Psoas muscle (tissue), 8 donors: ENCODE measurements around the gene GNA12. TPM values are rescaled to one million over a fixed set of nuclear protein-coding genes. Genes with fewer than 3 reads are reported as not detected.

Experiments used
- ATAC-seq, 4 donors: fragments of 200-7000 bp; cut with Tn5 transposase; one replicate each; pipeline ENCODE4 v1.9.1; 2020; ENCODE audit warnings: moderate library complexity in 3 of 4, mild to moderate bottlenecking in 2 of 4
- DNase-seq, 2 donors: peaks; one replicate each; pipeline ENCODE4 v3.0.0-alpha.2; 2020
- H3K27ac ChIP-seq: fragments of 200-600 bp; one replicate; pipeline ENCODE4 v1.8.0; 2022
- H3K27me3 ChIP-seq, 3 donors: fragments of 200-600 bp in 1 of 3; one replicate each; pipeline versions ENCODE4 v1.6.1 to v1.8.0; 2013 to 2022; ENCODE audit warnings: low read length in 2 of 3, mild to moderate bottlenecking in 2 of 3, moderate library complexity in 1 of 3; ENCODE audit not compliant: insufficient read depth in 3 of 3
- H3K36me3 ChIP-seq, 2 donors: fragments of 200-600 bp in 1 of 2; one replicate each; pipeline versions ENCODE4 v1.6.1 to v1.8.0; 2013 to 2022; ENCODE audit warnings: low read depth in 1 of 2, mild to moderate bottlenecking in 1 of 2, moderate library complexity in 1 of 2; ENCODE audit not compliant: insufficient read depth in 1 of 2
- H3K4me1 ChIP-seq: fragments of 200-600 bp; one replicate; pipeline ENCODE4 v1.8.0; 2022
- H3K4me3 ChIP-seq: fragments of 200-600 bp; one replicate; pipeline ENCODE4 v1.8.0; 2022; ENCODE audit warnings: mild to moderate bottlenecking
- H3K9me3 ChIP-seq: fragments of 200-600 bp; one replicate; pipeline ENCODE4 v1.8.0; 2022
- WGBS, 3 donors: extraction: QIAGEN DNeasy Blood & Tissue Kit; methylation state at CpG; one replicate each; pipeline versions ENCODE4 v1.1.6 to v1.1.7; 2013; 5-methylcytosine and 5-hydroxymethylcytosine counted together
- intact Hi-C, 2 donors: fragments of 100-400 bp; cut with DNase I; formaldehyde crosslinking; loops; one replicate each; pipeline versions ENCODE4 v1.11.0 to v1.14.2; 2022
- polyA plus RNA-seq, 3 donors: library from polyadenylated mRNA; stranded (reverse); fragments of 200-250 nt; gene quantifications; one replicate each; pipeline ENCODE4 v1.2.3, GENCODE V29; 2013
- total RNA-seq, 4 donors: library from RNA; stranded (reverse); fragmentation: NEBNext Ultra II Directional in 2 of 4; extraction: Animal tissue kit (Norgen Biotek cat#: 25700) in 2 of 4; gene quantifications; one replicate each; pipeline versions ENCODE4 v1.2.1 to v1.2.4, GENCODE V29; 2021 to 2023
- TF ChIP-seq, protein P1 (sequence below): fragments of 200-600 bp; IDR thresholded peaks from one replicate; pipeline ENCODE4 v1.8.0; 2022; ENCODE audit warnings: antibody characterized with exemption
- donor health status: healthy with polysubstance abuse.
- donor health status: DM: no; HTN: no; CAD: no; lungs with moderate emphysema.
- donor health status: Bipolar disorder and iron deficiency.
- donor health status: healthy.
- donor health status: DM: yes; HTN: yes; CAD: no.
- donor health status: DM: no; HTN: no; CAD: no.
- donor health status: DM: no; HTN: no; CAD: no.
- donor health status: DM: yes; HTN: yes; CAD: no.

GNA12 gene
- total and polyA plus RNA-seq, 7 donors = 7.1 to 20.2 (median 15.4) TPM

DNA sequence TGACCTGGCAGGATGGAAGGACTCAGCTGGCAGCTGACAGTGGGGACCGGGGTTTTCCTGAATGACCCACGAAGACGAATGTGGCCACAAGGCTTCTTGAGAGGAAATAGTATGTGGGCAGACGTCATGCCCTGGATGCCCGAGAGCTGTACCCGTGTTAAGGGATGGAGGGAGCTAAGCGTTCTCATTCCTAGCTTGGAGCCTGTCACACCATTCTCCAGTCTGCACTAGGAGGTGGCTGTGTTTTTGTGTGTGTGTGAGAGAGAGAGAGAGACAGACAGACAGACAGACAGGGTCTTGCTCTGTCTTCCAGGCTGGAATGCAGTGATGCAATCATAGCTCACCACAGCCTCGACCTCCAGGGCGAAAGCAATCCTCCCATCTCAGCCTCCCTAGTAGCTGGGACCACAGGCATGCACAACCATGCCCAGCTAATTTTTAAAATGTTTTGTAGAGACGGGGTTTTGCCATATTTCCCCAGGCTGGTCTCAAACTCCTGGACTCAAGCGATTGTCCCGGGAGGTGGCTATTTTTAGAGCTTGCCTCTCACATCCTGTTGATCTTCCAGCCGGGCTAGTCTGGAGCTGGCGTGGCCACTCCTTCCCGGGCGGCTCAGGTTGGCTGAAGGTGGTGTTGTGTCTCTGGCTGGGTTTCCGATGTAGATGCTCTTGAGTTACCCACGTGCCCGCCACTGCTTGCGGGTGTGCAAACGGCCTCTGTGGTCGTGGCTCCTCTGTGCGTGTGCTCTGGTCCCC lies 154.0 kb downstream of the GNA12 start:
- intact Hi-C loops = no loop called here
- peaks cover 2% of the 10 kb centered on the region for H3K4me1 ChIP-seq
- WGBS, 3 donors = 63 to 72% (median 67%) methylated on average over 23 of the region's 23 CpGs
- peaks cover 0 to 42% (median 15%) of the 10 kb centered on the region in 3 donors for H3K27me3 ChIP-seq
- ATAC-seq (no peak), DNase-seq (no peak)
- no peak overlapping the region for H3K27ac ChIP-seq
- no peaks in the 10 kb centered on the region for H3K9me3 ChIP-seq
- TF ChIP-seq, protein P1, sequence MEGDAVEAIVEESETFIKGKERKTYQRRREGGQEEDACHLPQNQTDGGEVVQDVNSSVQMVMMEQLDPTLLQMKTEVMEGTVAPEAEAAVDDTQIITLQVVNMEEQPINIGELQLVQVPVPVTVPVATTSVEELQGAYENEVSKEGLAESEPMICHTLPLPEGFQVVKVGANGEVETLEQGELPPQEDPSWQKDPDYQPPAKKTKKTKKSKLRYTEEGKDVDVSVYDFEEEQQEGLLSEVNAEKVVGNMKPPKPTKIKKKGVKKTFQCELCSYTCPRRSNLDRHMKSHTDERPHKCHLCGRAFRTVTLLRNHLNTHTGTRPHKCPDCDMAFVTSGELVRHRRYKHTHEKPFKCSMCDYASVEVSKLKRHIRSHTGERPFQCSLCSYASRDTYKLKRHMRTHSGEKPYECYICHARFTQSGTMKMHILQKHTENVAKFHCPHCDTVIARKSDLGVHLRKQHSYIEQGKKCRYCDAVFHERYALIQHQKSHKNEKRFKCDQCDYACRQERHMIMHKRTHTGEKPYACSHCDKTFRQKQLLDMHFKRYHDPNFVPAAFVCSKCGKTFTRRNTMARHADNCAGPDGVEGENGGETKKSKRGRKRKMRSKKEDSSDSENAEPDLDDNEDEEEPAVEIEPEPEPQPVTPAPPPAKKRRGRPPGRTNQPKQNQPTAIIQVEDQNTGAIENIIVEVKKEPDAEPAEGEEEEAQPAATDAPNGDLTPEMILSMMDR = no peak
- H3K36me3 ChIP-seq = no peaks in the 10 kb centered on the region
- H3K4me3 ChIP-seq = no peak overlapping the region

DNA sequence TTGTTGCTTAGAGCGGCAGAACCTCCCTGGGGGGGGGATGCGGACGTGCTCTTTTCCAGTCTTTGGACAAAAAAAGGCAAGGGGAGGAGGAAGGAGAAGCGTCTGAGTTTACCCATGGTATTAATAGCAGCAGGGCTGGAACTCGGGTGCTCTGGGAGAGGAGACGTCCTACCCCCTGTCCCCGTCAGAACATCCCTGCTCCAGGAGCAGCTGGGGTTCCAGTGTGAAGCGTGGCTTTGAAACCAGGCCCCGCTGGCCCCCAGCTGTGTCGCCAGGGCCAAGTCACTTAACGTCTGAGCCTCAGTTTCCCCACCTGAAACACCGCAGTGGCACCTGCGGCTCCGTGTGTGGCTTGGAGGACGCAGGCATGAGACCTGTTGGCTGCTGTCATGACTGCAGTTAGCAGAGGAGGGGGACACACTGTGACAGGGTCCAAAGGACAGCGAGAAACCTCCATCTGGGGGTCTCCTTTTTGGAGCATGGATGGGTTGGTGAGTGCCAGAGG lies 154.7 kb downstream of the GNA12 start:
- no peaks in the 10 kb centered on the region for H3K9me3 ChIP-seq
- TF ChIP-seq, protein P1 = no peak
- H3K27me3 ChIP-seq = peaks cover 0 to 46% (median 15%) of the 10 kb centered on the region in 3 donors
- DNase-seq (no peak), ATAC-seq (no peak)
- H3K4me1 ChIP-seq = peaks cover 2% of the 10 kb centered on the region
- intact Hi-C loops = no loop called here
- no peak overlapping the region for H3K27ac ChIP-seq
- 61 to 73% (median 64%) methylated on average over 14 to 16 of the region's 16 CpGs for WGBS, 3 donors
- H3K4me3 ChIP-seq = no peak overlapping the region
- no peaks in the 10 kb centered on the region for H3K36me3 ChIP-seq

DNA sequence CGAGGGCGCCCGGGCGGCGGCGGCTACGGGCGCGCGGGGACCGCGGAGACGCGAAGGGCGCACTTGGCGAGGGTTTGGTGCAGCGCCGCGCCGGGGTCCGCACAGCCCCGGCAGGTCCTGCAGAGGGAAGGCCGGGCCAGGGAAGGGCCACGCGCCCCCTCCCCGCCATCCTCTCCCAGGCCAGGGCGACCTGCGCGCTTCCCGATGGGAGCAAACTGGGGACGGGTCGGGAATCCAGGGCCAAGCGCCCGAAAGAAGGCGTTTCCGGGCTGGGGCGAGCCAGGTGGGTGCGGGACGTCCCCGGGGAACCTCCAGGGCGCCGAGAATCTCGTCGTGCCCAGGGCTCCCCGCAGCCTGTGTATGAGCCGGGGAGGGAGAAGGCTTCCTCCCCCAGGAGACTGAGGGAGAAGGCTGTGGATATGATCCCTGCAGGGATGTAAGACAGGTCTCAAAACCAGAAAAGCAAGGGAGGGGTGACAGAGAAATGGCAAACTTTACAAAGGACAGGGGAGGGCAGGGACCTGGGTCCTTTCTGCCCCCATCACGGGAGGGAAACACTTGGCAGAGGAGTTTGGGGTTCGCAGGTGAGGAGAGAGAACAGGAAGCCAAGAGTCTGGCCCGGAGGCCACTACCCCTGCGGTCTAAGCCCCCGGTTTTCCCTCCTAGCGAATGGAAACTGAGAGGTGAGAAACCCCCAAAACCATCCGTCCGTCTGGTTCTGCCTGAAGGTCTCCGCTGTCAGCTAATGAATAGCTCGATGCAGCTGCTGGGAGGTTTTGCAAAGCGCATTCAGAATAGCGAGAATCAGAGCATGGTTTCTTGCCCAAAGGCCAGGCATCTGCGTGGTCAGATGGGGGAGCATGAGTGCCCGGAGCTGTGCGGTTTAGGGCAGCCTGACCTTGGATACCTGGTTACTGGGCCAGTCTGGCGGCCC lies 155.4 kb downstream of the GNA12 start:
- Histone ChIP-seq H3K4me1 (peaks cover 2% of the 10 kb centered on the region), H3K27ac (no peak overlapping the region), H3K9me3 (no peaks in the 10 kb centered on the region), H3K27me3 (peaks cover 0 to 49% (median 15%) of the 10 kb centered on the region in 3 donors), H3K36me3 (no peaks in the 10 kb centered on the region), H3K4me3 (peak overlapping the region; percentile 46)
- intact Hi-C loops = no loop called here
- WGBS, 3 donors = 7 to 16% (median 9%) methylated on average over 29 to 62 of the region's 62 CpGs
- TF ChIP-seq, protein P1 = no peak
- DNase-seq (no peak), ATAC-seq (peak in 1 of 4 donors; percentile 5)

DNA sequence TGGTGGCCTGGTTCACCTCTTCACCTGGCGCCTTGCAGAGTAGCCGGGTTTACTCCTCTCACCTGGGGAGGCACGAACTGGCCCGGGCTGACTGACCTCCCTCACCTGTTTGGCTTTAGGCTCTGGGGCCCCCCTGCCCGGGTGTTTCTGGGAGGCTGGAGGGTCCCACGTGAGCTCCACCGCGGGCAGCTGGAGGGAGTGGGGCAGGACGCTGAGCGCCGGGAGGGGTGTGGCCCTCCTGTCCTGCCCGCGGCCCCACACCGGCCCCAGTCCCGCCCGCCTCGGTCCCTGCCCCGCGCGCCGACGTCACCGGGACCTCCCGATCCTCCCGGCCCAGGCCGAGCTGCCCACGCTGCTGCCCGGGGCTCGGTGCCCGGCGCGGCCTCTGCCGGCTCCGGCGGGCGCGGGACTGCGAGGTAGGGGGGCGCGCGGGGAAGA lies 156.2 kb downstream of the GNA12 start, which contains the start of gene AMZ1:
TSS of gene AMZ1 (plus strand) at position 322 of the 438 bp plus-strand sequence. CDS start 12,250 bp downstream, outside the sequence.
- peaks cover 0 to 55% (median 18%) of the 10 kb centered on the region in 3 donors for H3K27me3 ChIP-seq
- WGBS, 3 donors = 4 to 6% (median 5%) methylated on average over 16 to 41 of the region's 41 CpGs
- ATAC-seq = peak in 1 of 4 donors; percentile 41

More for the DNA sequence above, 156.2 kb downstream of the GNA12 start, which contains the start of gene AMZ1:
- H3K4me1 ChIP-seq = peaks cover 2% of the 10 kb centered on the region
- H3K4me3 ChIP-seq = peak within 1 kb of the TSS; percentile 46
- TF ChIP-seq, protein P1 = no peak
- DNase-seq = no peak
- H3K9me3 ChIP-seq = no peaks in the 10 kb centered on the region
- intact Hi-C loops = no loop called here
- no peak within 1 kb of the TSS for H3K27ac ChIP-seq
- H3K36me3 ChIP-seq = no peaks in the 10 kb centered on the region
